GM12878 (cell line): Measurements from ENCODE around the gene CELF6. TPM values are rescaled to one million over a fixed set of nuclear protein-coding genes. Genes with fewer than 3 reads are reported as not detected.

Source experiments
- ATF2 ChIP-seq: IDR thresholded peaks from 2 replicates; pipeline ENCODE4 v1.6.1; 2012; ENCODE audit warnings: low read length, inconsistent platforms
- CBX5 ChIP-seq: sonication (generic); IDR thresholded peaks from 2 replicates; pipeline ENCODE4 v1.6.1; 2016; ENCODE audit warnings: low read depth, moderate library complexity, mild to moderate bottlenecking, inconsistent platforms
- DPF2 ChIP-seq: fragments of 450-650 bp; IDR thresholded peaks from 2 replicates; pipeline ENCODE4 v1.6.1; 2017; ENCODE audit warnings: mild to moderate bottlenecking
- EED ChIP-seq: sonication (generic); IDR thresholded peaks from 2 replicates; pipeline ENCODE4 v1.6.1; 2016; ENCODE audit warnings: antibody characterized with exemption, low read depth
- IKZF1 ChIP-seq: fragments of 450-650 bp; conservative IDR thresholded peaks from 2 replicates; pipeline ENCODE4 v1.6.1; 2017; ENCODE audit warnings: antibody characterized with exemption, mild to moderate bottlenecking
- IRF3 ChIP-seq: fragments of 450-650 bp; IDR thresholded peaks from 2 replicates; pipeline ENCODE4 v1.6.1; 2014; ENCODE audit warnings: mild to moderate bottlenecking
- MLLT1 ChIP-seq: fragments of 450-650 bp; IDR thresholded peaks from 2 replicates; pipeline ENCODE4 v1.6.1; 2016; ENCODE audit warnings: mild to moderate bottlenecking
- MTA2 ChIP-seq: fragments of 450-650 bp; IDR thresholded peaks from 2 replicates; pipeline ENCODE4 v1.6.1; 2016; ENCODE audit warnings: low read depth, mild to moderate bottlenecking, moderate library complexity
- MYC ChIP-seq: IDR thresholded peaks from 2 replicates; pipeline ENCODE4 v1.6.1; 2011; ENCODE audit warnings: mild to moderate bottlenecking, low read length, moderate library complexity, inconsistent platforms; ENCODE audit not compliant: insufficient read depth, insufficient replicate concordance, insufficient read length, severe bottlenecking
- NRF1 ChIP-seq: conservative IDR thresholded peaks from 2 replicates; pipeline ENCODE4 v1.6.1; 2011; ENCODE audit warnings: mild to moderate bottlenecking, low read depth, low read length, improper control_type of control experiment
- POU2F2 ChIP-seq: IDR thresholded peaks from 3 replicates; pipeline ENCODE4 v1.6.1; 2011; ENCODE audit warnings: low read depth, mild to moderate bottlenecking, low read length, borderline replicate concordance
- RELB ChIP-seq: fragments of 450-650 bp; IDR thresholded peaks from 2 replicates; pipeline ENCODE4 v1.6.1; 2017; ENCODE audit warnings: low read depth, mild to moderate bottlenecking, moderate library complexity
- SIN3A ChIP-seq: IDR thresholded peaks from 2 replicates; pipeline ENCODE4 v1.6.1; 2012; ENCODE audit warnings: low read depth, low read length, improper control_type of control experiment
- SP1 ChIP-seq: IDR thresholded peaks from one replicate; pipeline ENCODE4 v1.6.1; 2011; ENCODE audit warnings: low read depth, low read length
- TAF1 ChIP-seq: IDR thresholded peaks from 2 replicates; pipeline ENCODE4 v1.6.1; 2011; ENCODE audit warnings: mild to moderate bottlenecking, low read depth, low read length, borderline replicate concordance
- YY1 ChIP-seq: IDR thresholded peaks from 2 replicates; pipeline ENCODE4 v1.6.1; 2011; ENCODE audit warnings: low read depth, mild to moderate bottlenecking, low read length
- ZNF384 ChIP-seq: IDR thresholded peaks from 2 replicates; pipeline ENCODE4 v1.6.1; 2012; ENCODE audit warnings: low read depth, mild to moderate bottlenecking, low read length, improper control_type of control experiment, borderline replicate concordance
- polyA plus RNA-seq, 11 experiments: library from polyadenylated mRNA; depleted of rRNA in 4 of 11; unstranded in 6 of 11; stranded (reverse) in 5 of 11; fragments of >200 nt; fragmentation: Nextera tagmentation in 4 of 11; fragmentation: Illumina TruSeq in 1 of 11; extraction: Ambion mirVana in 4 of 11; extraction: Trizol in 1 of 11; gene quantifications; 1 replicate in 1 of 11; 2 replicates in 10 of 11; pipeline versions ENCODE4 v1.2.1 to v1.2.3, GENCODE V29; 2011 to 2016; ENCODE audit warnings: inconsistent platforms in 2 of 11, missing spikeins in 2 of 11, low read depth in 1 of 11
- total RNA-seq, 4 experiments: library from RNA; depleted of rRNA in 3 of 4; stranded (reverse); fragments of >200 nt in 3 of 4; fragmentation: Illumina TruSeq in 1 of 4; extraction: Trizol in 1 of 4; gene quantifications; 2 replicates each; pipeline versions ENCODE4 v1.2.1 to v1.2.3, GENCODE V29; 2013 to 2021

CELF6 gene
- total and polyA plus RNA-seq, 10 of the 15 experiments (the other 5 are each of a cell fraction or from before 2014, with no cell fraction given): 0.06 to 0.54 (median 0.23) TPM; not detected in 1

- TF ChIP-seq ATF2 (no peak), MLLT1 (no peak), MYC (no peak), RELB (peak; percentile 64), YY1 (0 out of 2 replicates have a peak, but pooled peaks have one; percentile 24), SIN3A (no peak), NRF1 (no peak), POU2F2 (no peak), IKZF1 (peak; percentile 81), MTA2 (no peak), TAF1 (0 out of 2 replicates have a peak, but pooled peaks have one; percentile 52), EED (peak; percentile 94), DPF2 (0 out of 2 replicates have a peak, but pooled peaks have one; percentile 27), IRF3 (no peak), SP1 (peak; percentile 10), CBX5 (no peak), ZNF384 (no peak)
These were observed 82.7 kb downstream of the CELF6 start (continued) for GRCh38 chr15:72237029-72237852.
